Testis (tissue), 3 donors: Measurements from ENCODE around the gene LIPM. TPM values are rescaled to one million over a fixed set of nuclear protein-coding genes. Genes with fewer than 3 reads are reported as not detected.

ENCODE experiments used
- DNase-seq: peaks from one replicate; pipeline ENCODE4 v3.0.0-alpha.2; 2019
- H3K27ac ChIP-seq, 2 donors: fragments of 200-600 bp; sonication (generic); one replicate each; pipeline ENCODE4 v1.5.1; 2019
- H3K27me3 ChIP-seq: fragments of 200-600 bp; sonication (generic); one replicate; pipeline ENCODE4 v1.5.1; 2019
- H3K36me3 ChIP-seq: fragments of 200-600 bp; sonication (generic); one replicate; pipeline ENCODE4 v1.5.1; 2017; ENCODE audit warnings: low read depth; ENCODE audit errors: missing control alignments
- H3K4me1 ChIP-seq: fragments of 200-600 bp; sonication (generic); one replicate; pipeline ENCODE4 v1.5.1; 2019
- H3K4me3 ChIP-seq, 2 donors: fragments of 200-600 bp; sonication (generic); one replicate each; pipeline ENCODE4 v1.5.1; 2017 to 2019
- H3K9me3 ChIP-seq: fragments of 200-600 bp; sonication (generic); one replicate; pipeline ENCODE4 v1.5.1; 2017
- CTCF ChIP-seq, 3 experiments: fragments of 450-650 bp in 2 of 3; fragments of 200-600 bp in 1 of 3; sonication (generic) in 1 of 3; IDR thresholded peaks; one replicate each; pipeline ENCODE4 v1.5.1; 2016 to 2019; ENCODE audit warnings: antibody characterized with exemption in 3 of 3, mild to moderate bottlenecking in 2 of 3, moderate library complexity in 1 of 3
- POLR2A ChIP-seq: fragments of 450-650 bp; IDR thresholded peaks from one replicate; pipeline ENCODE4 v1.6.1; 2017; ENCODE audit warnings: antibody characterized with exemption, mild to moderate bottlenecking, moderate library complexity
- WGBS, 2 donors: methylation state at CpG; one replicate each; pipeline ENCODE4 v1.1.5; 2018; 5-methylcytosine and 5-hydroxymethylcytosine counted together
- intact Hi-C: fragments of 100-400 bp; cut with DNase I; formaldehyde crosslinking; loops from one replicate; pipeline ENCODE4 v1.15.1; 2023; ENCODE audit warnings: low total_unique reads
- polyA plus RNA-seq: library from polyadenylated mRNA; stranded (reverse); fragments of 350-450 nt; fragmentation: Illumina TruSeq; extraction: RNeasy Lipid Tissue Mini Kit (QIAGEN cat#74804); gene quantifications from one replicate; pipeline ENCODE4 v1.2.3, GENCODE V29; 2014; ENCODE audit warnings: low read depth, low replicate concordance; ENCODE audit not compliant: insufficient read depth
- total RNA-seq, 2 donors: library from RNA; depleted of rRNA; stranded (reverse); fragments of >200 nt; gene quantifications; one replicate each; pipeline ENCODE4 v1.2.3, GENCODE V29; 2016

The LIPM gene
- total and polyA plus RNA-seq, 3 donors from 2014 or later, result not detected

GRCh38 chr10:88805361-88805760 lies 2.8 kb downstream of the LIPM start:
- WGBS, 2 donors, result 38 to 41% methylated on average over 2 of the region's 2 CpGs
- H3K27ac ChIP-seq, result no peak overlapping the region
- no peaks in the 10 kb centered on the region for H3K36me3 ChIP-seq
- no peak overlapping the region for H3K4me3 ChIP-seq
- intact Hi-C loops, result no loop called here
- H3K9me3 ChIP-seq, result no peaks in the 10 kb centered on the region
- no peak for DNase-seq
- TF ChIP-seq CTCF (IDR thresholded peaks at IDR 0.05) (no peak), POLR2A (no peak)
- H3K4me1 ChIP-seq, result no peaks in the 10 kb centered on the region
- no peaks in the 10 kb centered on the region for H3K27me3 ChIP-seq

GRCh38 chr10:88805924-88806323 lies 3.4 kb downstream of the LIPM start:
- H3K36me3 ChIP-seq, result no peaks in the 10 kb centered on the region
- H3K27me3 ChIP-seq, result no peaks in the 10 kb centered on the region
- no peak for DNase-seq
- H3K4me1 ChIP-seq, result no peaks in the 10 kb centered on the region
- H3K9me3 ChIP-seq, result no peaks in the 10 kb centered on the region
- H3K27ac ChIP-seq, result no peak overlapping the region
- no peak for TF ChIP-seq POLR2A
- TF ChIP-seq CTCF (IDR thresholded peaks at IDR 0.05), result no peak
- 84 to 95% methylated on average over 3 of the region's 3 CpGs for WGBS, 2 donors
- intact Hi-C loops, result no loop called here
- H3K4me3 ChIP-seq, result no peak overlapping the region

GRCh38 chr10:88809621-88810020 lies 7.1 kb downstream of the LIPM start:
- Histone ChIP-seq H3K9me3 (no peaks in the 10 kb centered on the region), H3K36me3 (no peaks in the 10 kb centered on the region), H3K27ac (no peak overlapping the region), H3K27me3 (no peaks in the 10 kb centered on the region), H3K4me3 (no peak overlapping the region), H3K4me1 (no peaks in the 10 kb centered on the region)
- DNase-seq, result no peak
- intact Hi-C loops, result no loop called here
- TF ChIP-seq CTCF (IDR thresholded peaks at IDR 0.05), result no peak
- no peak for TF ChIP-seq POLR2A
- WGBS, 2 donors, result 74 to 84% methylated on average over 4 of the region's 4 CpGs

GRCh38 chr10:88810196-88810961 lies 7.8 kb downstream of the LIPM start:
- Histone ChIP-seq H3K27me3 (no peaks in the 10 kb centered on the region), H3K4me3 (no peak overlapping the region), H3K27ac (no peak overlapping the region), H3K9me3 (no peaks in the 10 kb centered on the region), H3K36me3 (no peaks in the 10 kb centered on the region), H3K4me1 (no peaks in the 10 kb centered on the region)
- intact Hi-C loops, result no loop called here
- peak; percentile 30 for DNase-seq
- TF ChIP-seq POLR2A (no peak), CTCF (IDR thresholded peaks at IDR 0.05) (peak in 2 of 3 experiments; percentile 45 to 65)
- WGBS, 2 donors, result 60 to 65% methylated on average over 5 of the region's 5 CpGs

- no peak overlapping the region for H3K4me3 ChIP-seq
- WGBS, 2 donors, result 90 to 91% methylated on average over 6 of the region's 6 CpGs
- no peaks in the 10 kb centered on the region for H3K27me3 ChIP-seq
- no peaks in the 10 kb centered on the region for H3K4me1 ChIP-seq
- no peak for DNase-seq
- no peaks in the 10 kb centered on the region for H3K9me3 ChIP-seq
- H3K27ac ChIP-seq, result no peak overlapping the region
- H3K36me3 ChIP-seq, result no peaks in the 10 kb centered on the region
- intact Hi-C loops, result no loop called here
- no peak for TF ChIP-seq POLR2A
- TF ChIP-seq CTCF (IDR thresholded peaks at IDR 0.05), result no peak
These were observed 10.7 kb downstream of the LIPM start for GRCh38 chr10:88813200-88813599.
